ENCODE measurements around the gene GALE.
"Not testable (repeated sequence)": the region's sequence is repeated elsewhere in the genome, so short reads cannot be mapped to it uniquely, and the experiment has no call there.

The GALE gene

GRCh38 chr1:23791516-23792047, 9.0 kb downstream of the GALE start:
- DNase-seq, result no peak

- peak; percentile 83 to 85 for DNase-seq
Measured at GRCh38 chr1:23790696-23791515, 9.6 kb downstream of the GALE start, which contains the start of gene LYPLA2. Gene LYPLA2 (plus strand): TSS chr1:23791145. CDS start chr1:23792683, 1,538 bp downstream.

GRCh38 chr1:23788695-23789094, 11.9 kb downstream of the GALE start:
- DNase-seq, result no peak

GRCh38 chr1:23787701-23788100, 12.9 kb downstream of the GALE start:
- DNase-seq, result no peak

GRCh38 chr1:23784846-23785245, 15.7 kb downstream of the GALE start:
- DNase-seq, result no peak

GRCh38 chr1:23783141-23783540, 17.4 kb downstream of the GALE start:
- DNase-seq, result not testable (repeated sequence)

- no peak for DNase-seq
Measured at GRCh38 chr1:23779826-23780371, 20.7 kb downstream of the GALE start.

GRCh38 chr1:23777979-23778814, 22.4 kb downstream of the GALE start, which contains the start of gene PITHD1:
Gene PITHD1 (plus strand): TSS chr1:23778418. CDS start chr1:23778516, 98 bp downstream.
- peak; percentile 73 to 75 for DNase-seq

- no peak for DNase-seq
Measured at GRCh38 chr1:23776217-23776616, 24.3 kb downstream of the GALE start.

- no peak for DNase-seq
Measured at GRCh38 chr1:23774174-23774880, 26.2 kb downstream of the GALE start.

- no peak for DNase-seq
Measured at GRCh38 chr1:23772854-23773242, 27.7 kb downstream of the GALE start.

GRCh38 chr1:23772049-23772853, 28.3 kb downstream of the GALE start:
- peak; percentile 79 to 82 for DNase-seq

GRCh38 chr1:23768733-23769132, 31.8 kb downstream of the GALE start:
- DNase-seq, result no peak

- no peak for DNase-seq
Measured at GRCh38 chr1:23763041-23763577, 37.4 kb downstream of the GALE start.

GRCh38 chr1:23759277-23759676, 41.3 kb downstream of the GALE start:
- no peak for DNase-seq

- DNase-seq, result no peak
Measured at GRCh38 chr1:23757812-23758211, 42.7 kb downstream of the GALE start.

GRCh38 chr1:23756676-23757075, 43.9 kb downstream of the GALE start:
- no peak for DNase-seq

GRCh38 chr1:23752909-23753308, 47.6 kb downstream of the GALE start:
- no peak for DNase-seq

GRCh38 chr1:23751815-23752200, 48.7 kb downstream of the GALE start:
- no peak for DNase-seq

- DNase-seq, result no peak
Measured at GRCh38 chr1:23751050-23751814, 49.3 kb downstream of the GALE start.

GRCh38 chr1:23748016-23748415, 52.5 kb downstream of the GALE start:
- no peak for DNase-seq
